Measurements from ENCODE around the gene S100A9. TPM values are rescaled to one million over a fixed set of nuclear protein-coding genes. Genes with fewer than 3 reads are reported as not detected.

S100A9 gene
- total RNA-seq, result not detected in 2 replicates

DNA sequence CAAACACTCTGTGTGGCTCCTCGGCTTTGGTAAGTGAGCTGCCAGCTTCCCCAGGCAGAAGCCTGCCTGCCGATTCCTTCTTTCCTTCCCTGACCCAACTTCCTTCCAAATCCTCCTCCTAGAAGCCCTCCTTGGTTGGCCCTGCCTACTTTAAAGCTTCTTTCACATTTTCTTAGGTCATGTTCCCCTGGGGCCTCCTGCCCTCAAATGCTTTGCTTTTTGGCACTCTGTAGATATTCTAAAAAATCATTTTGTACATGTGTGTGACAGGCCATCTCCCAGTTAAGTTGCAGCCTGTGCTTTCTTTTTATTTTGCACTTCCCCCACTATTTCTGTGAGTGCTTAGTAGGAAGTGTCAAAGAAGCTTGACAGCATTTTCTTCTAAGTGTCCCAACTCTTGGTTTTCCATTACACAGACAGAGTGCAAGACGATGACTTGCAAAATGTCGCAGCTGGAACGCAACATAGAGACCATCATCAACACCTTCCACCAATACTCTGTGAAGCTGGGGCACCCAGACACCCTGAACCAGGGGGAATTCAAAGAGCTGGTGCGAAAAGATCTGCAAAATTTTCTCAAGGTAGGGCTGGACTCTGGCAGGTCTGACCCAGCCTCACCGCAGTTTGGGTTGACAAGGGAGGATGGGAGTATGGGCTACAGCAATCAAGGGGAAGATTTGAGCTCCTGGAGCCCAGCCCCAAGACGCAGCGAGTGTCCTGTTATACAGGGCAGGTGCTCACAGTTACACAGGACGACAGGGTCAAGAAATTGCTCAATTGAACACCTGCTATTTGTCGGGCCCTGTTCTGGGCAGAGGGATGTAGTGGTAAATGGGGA is at the start of gene S100A9:
S100A9 (plus strand) TSS at position 2 of the 838 bp plus-strand sequence; CDS start at position 432, 430 bp downstream.

DNA sequence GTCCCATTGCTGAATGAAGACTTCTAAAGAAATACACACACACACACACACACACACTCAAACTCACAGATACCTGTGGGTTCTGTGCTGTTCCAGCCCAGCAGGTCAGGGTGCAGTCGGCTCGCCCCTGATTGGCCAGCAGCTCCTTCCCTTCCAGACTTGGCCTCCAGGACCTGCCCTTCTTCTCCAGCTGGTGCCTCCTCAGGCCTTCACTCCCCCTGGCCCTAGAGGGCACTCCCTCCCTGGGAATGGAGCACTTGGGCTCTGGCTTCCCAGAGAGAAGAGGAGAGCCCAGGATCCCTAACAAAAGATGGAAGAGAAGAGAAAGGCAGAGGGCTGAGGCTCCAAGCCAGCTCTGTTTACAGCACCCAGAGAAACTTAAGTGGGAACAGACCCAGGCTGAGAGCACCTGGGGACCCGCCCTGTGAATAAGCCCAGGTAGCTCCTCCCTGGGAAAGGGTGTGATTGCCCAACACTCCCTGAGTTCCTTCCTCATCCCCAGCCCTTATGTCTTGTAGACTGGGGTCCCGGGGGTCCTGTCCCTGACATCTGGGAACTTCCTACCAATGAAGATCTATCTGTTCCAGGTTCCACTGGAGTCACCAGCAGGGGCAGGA is 45.0 kb upstream of the S100A9 start, which contains the start of gene PGLYRP3:
PGLYRP3 (minus strand) TSS at position 383 of the 617 bp plus-strand sequence. CDS start 2,287 bp downstream, outside the sequence.

DNA sequence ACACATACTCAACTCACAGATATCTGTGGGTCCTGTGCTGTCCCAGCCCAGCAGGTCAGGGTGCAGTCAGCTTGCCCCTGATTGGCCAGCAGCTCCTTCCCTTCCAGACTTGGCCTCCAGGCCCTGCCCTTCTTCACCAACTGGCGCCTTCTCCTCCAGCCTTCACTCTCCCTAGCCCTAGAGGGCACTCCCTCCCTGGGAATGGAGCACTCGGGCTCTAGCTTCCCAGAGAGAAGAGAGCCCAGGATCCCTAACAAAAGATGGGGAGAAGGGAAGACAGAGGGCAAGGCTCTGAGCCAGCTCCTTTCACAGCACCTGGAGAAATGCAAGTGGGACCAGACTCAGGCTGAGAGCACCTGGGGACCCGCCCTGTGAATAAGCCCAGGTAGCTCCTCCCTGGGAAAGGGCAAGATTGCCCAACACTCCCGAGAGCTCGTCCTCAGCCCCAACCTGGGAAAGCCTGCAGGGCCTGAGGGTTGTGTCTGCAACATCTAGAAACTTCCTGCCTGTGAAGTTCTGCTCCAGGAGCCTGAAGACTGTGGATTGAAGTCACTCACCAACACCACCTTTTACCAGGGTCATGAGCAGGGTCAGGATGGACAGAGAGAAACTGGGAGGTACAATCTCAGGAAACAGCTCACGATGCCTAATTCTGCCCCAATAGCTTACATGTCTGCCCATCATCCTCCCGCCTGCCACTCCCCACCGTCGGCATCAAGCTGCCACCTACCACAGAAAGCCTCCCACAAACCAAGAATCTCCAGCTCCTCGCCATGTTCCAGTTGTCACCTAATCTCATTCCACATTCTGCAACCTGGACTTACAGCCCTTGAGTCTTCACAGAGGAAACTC is 8.9 kb upstream of the S100A9 start, which contains the start of gene PGLYRP4:
PGLYRP4 (minus strand) TSS at position 331 of the 852 bp plus-strand sequence. CDS start 909 bp downstream, outside the sequence.

DNA sequence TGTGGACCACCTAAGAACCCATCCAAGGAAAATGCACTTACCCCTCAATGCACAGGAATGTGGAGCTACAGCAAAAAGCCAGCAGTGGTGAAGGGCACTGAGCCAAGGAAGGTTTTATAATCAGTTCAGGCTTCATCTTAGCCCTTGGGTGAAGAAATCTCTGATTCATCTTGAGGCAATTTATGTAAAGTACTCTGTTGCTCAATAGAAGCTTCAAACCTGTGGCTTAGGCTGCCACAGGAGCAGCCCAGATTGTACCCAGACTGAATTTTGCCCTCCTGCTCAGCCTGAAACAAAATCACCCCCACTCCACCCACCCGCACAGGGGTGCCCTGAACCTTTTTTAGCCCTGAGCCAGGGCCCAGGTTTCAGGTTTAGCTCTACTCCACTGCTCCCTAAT is 17.9 kb downstream of the S100A9 start, which contains the start of gene S100A12:
S100A12 (minus strand) TSS at position 111 of the 400 bp plus-strand sequence. CDS start 1,029 bp downstream, outside the sequence.

DNA sequence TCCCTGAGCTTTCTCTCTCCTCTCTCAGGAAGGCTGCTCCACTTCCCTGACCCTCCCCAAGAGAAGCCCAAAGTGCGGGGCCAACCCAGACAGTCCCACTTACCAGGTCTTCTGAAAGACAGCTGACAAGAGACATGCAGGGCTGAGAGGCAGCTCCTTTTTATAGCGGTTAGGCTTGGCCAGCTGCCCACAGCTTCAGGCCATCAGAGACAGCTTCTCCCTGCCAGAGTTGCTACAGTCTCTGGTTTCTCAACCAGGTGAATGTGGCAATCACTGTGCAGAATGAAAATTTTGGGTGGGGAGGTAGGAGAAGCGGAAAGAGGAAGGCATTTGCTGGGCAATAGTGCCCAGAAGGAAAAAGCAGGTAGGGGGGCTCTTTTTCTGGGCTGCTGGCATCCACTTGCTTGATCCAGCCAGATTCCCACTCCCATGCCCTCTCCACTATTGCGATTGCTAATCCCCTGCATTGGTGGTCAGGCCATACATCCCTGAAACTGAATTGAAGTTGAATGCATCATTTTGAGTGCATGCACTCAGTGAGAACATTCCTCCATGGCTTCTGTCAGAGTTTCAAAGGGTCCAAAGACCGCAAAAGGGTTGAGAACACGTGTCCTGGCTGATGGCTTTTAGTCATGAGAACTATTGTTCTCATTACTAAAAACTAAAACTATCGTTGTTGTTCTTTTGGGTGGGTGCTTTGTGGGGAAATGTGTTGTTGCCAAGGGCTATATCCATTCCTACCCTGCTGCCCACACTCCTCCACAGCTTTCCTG is 33.5 kb downstream of the S100A9 start, which contains the start of gene S100A8:
S100A8 (minus strand) TSS at position 136 of the 773 bp plus-strand sequence. CDS start 538 bp downstream, outside the sequence.

Other genes with a start within 250 kb of the S100A9 start
- not detected in 2 replicates for gene SPRR2F, start 244.3 kb upstream of the S100A9 start, total RNA-seq
- not detected in 2 replicates for gene SPRR2G, start 207.0 kb upstream of the S100A9 start, total RNA-seq
- gene LELP1, start 154.4 kb upstream of the S100A9 start, total RNA-seq, result not detected in 2 replicates
- not detected in 2 replicates for gene PRR9, start 140.3 kb upstream of the S100A9 start, total RNA-seq
- gene LORICRIN, start 98.2 kb upstream of the S100A9 start, total RNA-seq, result not detected in 2 replicates
- not detected in 2 replicates for gene PGLYRP3, start 44.9 kb upstream of the S100A9 start, total RNA-seq
- not detected in 2 replicates for gene PGLYRP4, start 9.0 kb upstream of the S100A9 start, total RNA-seq
- not detected in 2 replicates for gene S100A12, start 17.8 kb downstream of the S100A9 start, total RNA-seq
- gene S100A8, start 33.2 kb downstream of the S100A9 start, total RNA-seq, result not detected in 2 replicates
- not detected in 2 replicates for gene S100A7A, start 58.7 kb downstream of the S100A9 start, total RNA-seq
- gene S100A7, start 102.8 kb downstream of the S100A9 start, total RNA-seq, result not detected in 2 replicates
- gene S100A6, start 178.1 kb downstream of the S100A9 start, total RNA-seq, result 1,631 and 1,651 TPM in 2 replicates
- gene S100A5, start 183.1 kb downstream of the S100A9 start, total RNA-seq, result 0.16 and 2.5 TPM in 2 replicates
- gene S100A4, start 188.0 kb downstream of the S100A9 start, total RNA-seq, result 21.2 and 31.3 TPM in 2 replicates
- 5.8 and 42.2 TPM in 2 replicates for gene S100A3, start 191.4 kb downstream of the S100A9 start, total RNA-seq
- gene S100A2, start 208.0 kb downstream of the S100A9 start, total RNA-seq, result 3.5 and 21.7 TPM in 2 replicates

All from mesangial cell (primary cell).